ENCODE measurements around the gene NAB2. TPM values are rescaled to one million over a fixed set of nuclear protein-coding genes. Genes with fewer than 3 reads are reported as not detected.

NAB2 gene
- total and polyA plus RNA-seq, 9 of the 15 experiments (the other 6 are each of a cell fraction or from before 2014, with no cell fraction given) = 0.45 to 40.9 (median 20.4) TPM

DNA sequence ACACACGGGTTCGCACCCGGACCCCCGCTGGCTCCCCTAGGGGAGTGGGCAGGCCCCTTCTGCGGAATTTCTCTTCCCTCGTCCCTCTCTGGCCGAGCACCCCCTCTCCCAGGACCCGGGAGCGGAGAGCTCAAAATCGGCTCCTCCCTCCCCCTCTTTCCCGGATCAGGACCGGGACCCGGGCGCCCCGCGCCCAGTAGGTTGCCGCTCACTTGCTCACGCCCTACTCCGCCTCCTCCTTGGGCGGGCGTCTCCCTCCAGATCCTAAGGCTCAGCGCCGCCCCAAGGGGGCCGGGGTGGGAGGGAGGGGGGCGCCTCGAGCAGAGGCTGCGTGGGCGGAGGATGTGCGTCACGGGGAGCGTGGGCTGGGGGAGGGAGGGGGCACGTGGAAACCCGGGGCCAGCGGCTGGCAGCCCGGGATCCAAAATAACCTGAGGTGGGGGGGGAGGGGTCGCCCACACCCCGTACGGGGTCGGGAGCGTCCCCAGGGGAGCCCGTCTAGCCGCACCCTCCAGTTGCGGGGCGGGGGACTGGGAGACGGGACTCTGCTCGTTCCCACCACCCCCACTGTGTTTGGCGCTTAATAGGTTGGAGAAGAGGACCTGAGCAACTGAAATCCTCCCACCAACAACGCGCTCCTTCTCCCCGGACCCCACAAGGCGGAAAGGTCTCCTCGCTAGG, 1.8 kb upstream of the NAB2 start (continued):
- TF ChIP-seq, protein P1, sequence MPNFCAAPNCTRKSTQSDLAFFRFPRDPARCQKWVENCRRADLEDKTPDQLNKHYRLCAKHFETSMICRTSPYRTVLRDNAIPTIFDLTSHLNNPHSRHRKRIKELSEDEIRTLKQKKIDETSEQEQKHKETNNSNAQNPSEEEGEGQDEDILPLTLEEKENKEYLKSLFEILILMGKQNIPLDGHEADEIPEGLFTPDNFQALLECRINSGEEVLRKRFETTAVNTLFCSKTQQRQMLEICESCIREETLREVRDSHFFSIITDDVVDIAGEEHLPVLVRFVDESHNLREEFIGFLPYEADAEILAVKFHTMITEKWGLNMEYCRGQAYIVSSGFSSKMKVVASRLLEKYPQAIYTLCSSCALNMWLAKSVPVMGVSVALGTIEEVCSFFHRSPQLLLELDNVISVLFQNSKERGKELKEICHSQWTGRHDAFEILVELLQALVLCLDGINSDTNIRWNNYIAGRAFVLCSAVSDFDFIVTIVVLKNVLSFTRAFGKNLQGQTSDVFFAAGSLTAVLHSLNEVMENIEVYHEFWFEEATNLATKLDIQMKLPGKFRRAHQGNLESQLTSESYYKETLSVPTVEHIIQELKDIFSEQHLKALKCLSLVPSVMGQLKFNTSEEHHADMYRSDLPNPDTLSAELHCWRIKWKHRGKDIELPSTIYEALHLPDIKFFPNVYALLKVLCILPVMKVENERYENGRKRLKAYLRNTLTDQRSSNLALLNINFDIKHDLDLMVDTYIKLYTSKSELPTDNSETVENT (CRISPR knock-in tag; IDR thresholded peaks at IDR 0.05) = 0 out of 2 replicates have a peak, but pooled peaks have one; percentile 29
- no peak for TF ChIP-seq ZNF347 (CRISPR knock-in tag; IDR thresholded peaks at IDR 0.05; ENCODE audit: low read depth)
- TF ChIP-seq TAF9B (IDR thresholded peaks at IDR 0.05; ENCODE audit: partially characterized antibody) = no peak
- TF ChIP-seq SAP30 (IDR thresholded peaks at IDR 0.05; ENCODE audit: borderline replicate concordance, insufficient read depth, low read depth, low read length, poor library complexity, severe bottlenecking) = no peak
- TF ChIP-seq NFRKB (IDR thresholded peaks at IDR 0.05; ENCODE audit: low read depth) = peak; percentile 3; the same call in 1 of the 2 replicates
- TF ChIP-seq ZNF121 (CRISPR knock-in tag; conservative IDR thresholded peaks at IDR 0.05) = no peak
- no peak for TF ChIP-seq ZNF197 (CRISPR knock-in tag; IDR thresholded peaks at IDR 0.05; ENCODE audit: low read depth)
- no peak for TF ChIP-seq GTF2F1 (IDR thresholded peaks at IDR 0.05; ENCODE audit: low read depth, low read length)
- TF ChIP-seq C11orf30 (IDR thresholded peaks at IDR 0.05; ENCODE audit: low read depth) = no peak
- no peak for TF ChIP-seq ADNP (tag; IDR thresholded peaks at IDR 0.05)
- TF ChIP-seq ZNF3 (CRISPR knock-in tag; IDR thresholded peaks at IDR 0.05) = no peak
- TF ChIP-seq, protein P2, sequence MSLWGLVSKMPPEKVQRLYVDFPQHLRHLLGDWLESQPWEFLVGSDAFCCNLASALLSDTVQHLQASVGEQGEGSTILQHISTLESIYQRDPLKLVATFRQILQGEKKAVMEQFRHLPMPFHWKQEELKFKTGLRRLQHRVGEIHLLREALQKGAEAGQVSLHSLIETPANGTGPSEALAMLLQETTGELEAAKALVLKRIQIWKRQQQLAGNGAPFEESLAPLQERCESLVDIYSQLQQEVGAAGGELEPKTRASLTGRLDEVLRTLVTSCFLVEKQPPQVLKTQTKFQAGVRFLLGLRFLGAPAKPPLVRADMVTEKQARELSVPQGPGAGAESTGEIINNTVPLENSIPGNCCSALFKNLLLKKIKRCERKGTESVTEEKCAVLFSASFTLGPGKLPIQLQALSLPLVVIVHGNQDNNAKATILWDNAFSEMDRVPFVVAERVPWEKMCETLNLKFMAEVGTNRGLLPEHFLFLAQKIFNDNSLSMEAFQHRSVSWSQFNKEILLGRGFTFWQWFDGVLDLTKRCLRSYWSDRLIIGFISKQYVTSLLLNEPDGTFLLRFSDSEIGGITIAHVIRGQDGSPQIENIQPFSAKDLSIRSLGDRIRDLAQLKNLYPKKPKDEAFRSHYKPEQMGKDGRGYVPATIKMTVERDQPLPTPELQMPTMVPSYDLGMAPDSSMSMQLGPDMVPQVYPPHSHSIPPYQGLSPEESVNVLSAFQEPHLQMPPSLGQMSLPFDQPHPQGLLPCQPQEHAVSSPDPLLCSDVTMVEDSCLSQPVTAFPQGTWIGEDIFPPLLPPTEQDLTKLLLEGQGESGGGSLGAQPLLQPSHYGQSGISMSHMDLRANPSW (CRISPR knock-in tag; IDR thresholded peaks at IDR 0.05) = no peak
- TF ChIP-seq ZFPM2 (CRISPR knock-in tag; IDR thresholded peaks at IDR 0.05) = no peak
- TF ChIP-seq, protein P3, sequence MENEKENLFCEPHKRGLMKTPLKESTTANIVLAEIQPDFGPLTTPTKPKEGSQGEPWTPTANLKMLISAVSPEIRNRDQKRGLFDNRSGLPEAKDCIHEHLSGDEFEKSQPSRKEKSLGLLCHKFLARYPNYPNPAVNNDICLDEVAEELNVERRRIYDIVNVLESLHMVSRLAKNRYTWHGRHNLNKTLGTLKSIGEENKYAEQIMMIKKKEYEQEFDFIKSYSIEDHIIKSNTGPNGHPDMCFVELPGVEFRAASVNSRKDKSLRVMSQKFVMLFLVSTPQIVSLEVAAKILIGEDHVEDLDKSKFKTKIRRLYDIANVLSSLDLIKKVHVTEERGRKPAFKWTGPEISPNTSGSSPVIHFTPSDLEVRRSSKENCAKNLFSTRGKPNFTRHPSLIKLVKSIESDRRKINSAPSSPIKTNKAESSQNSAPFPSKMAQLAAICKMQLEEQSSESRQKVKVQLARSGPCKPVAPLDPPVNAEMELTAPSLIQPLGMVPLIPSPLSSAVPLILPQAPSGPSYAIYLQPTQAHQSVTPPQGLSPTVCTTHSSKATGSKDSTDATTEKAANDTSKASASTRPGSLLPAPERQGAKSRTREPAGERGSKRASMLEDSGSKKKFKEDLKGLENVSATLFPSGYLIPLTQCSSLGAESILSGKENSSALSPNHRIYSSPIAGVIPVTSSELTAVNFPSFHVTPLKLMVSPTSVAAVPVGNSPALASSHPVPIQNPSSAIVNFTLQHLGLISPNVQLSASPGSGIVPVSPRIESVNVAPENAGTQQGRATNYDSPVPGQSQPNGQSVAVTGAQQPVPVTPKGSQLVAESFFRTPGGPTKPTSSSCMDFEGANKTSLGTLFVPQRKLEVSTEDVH (IDR thresholded peaks at IDR 0.05; ENCODE audit: low read depth, partially characterized antibody) = no peak
- peak; percentile 69 for TF ChIP-seq SUPT5H (IDR thresholded peaks at IDR 0.05)
- TF ChIP-seq CBX1 (IDR thresholded peaks at IDR 0.05; ENCODE audit: low read depth) = no peak
- no peak for TF ChIP-seq TRIM28 (IDR thresholded peaks at IDR 0.05)
- TF ChIP-seq, protein P4, sequence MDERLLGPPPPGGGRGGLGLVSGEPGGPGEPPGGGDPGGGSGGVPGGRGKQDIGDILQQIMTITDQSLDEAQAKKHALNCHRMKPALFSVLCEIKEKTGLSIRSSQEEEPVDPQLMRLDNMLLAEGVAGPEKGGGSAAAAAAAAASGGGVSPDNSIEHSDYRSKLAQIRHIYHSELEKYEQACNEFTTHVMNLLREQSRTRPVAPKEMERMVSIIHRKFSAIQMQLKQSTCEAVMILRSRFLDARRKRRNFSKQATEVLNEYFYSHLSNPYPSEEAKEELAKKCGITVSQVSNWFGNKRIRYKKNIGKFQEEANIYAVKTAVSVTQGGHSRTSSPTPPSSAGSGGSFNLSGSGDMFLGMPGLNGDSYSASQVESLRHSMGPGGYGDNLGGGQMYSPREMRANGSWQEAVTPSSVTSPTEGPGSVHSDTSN (CRISPR knock-in tag; IDR thresholded peaks at IDR 0.05; ENCODE audit: low read depth) = no peak
- TF ChIP-seq, protein P4 (tag; conservative IDR thresholded peaks at IDR 0.05; ENCODE audit: low read depth) = no peak

Measured in K562 (cell line).